Glomerular visceral epithelial cell (primary cell): ENCODE results near the gene SLC43A1.

Experiments used
- DNase-seq: peaks from one replicate; pipeline ENCODE4 v3.0.0-alpha.2; 2016; ENCODE audit errors: extremely low spot score

The SLC43A1 gene

DNA sequence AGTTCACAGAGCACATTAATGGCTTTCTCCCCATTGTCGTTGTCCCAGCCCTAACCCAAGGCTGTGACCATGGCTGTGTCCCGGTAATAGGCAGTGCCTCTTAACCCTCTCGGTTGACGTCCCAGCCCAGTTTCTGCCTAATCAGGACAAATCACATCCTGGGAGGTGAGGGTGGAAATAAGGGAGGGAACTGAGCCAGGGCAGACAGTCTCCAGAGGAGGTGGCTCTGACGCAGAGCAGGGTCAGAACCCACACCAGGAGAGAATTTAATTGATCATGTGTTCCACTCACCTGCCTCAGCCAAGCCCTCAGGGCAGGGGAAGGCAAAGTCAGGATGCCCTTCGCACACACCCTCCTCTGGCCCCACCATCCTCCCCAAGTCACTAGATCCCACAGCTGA lies 17.0 kb downstream of the SLC43A1 start:
- no peak for DNase-seq

DNA sequence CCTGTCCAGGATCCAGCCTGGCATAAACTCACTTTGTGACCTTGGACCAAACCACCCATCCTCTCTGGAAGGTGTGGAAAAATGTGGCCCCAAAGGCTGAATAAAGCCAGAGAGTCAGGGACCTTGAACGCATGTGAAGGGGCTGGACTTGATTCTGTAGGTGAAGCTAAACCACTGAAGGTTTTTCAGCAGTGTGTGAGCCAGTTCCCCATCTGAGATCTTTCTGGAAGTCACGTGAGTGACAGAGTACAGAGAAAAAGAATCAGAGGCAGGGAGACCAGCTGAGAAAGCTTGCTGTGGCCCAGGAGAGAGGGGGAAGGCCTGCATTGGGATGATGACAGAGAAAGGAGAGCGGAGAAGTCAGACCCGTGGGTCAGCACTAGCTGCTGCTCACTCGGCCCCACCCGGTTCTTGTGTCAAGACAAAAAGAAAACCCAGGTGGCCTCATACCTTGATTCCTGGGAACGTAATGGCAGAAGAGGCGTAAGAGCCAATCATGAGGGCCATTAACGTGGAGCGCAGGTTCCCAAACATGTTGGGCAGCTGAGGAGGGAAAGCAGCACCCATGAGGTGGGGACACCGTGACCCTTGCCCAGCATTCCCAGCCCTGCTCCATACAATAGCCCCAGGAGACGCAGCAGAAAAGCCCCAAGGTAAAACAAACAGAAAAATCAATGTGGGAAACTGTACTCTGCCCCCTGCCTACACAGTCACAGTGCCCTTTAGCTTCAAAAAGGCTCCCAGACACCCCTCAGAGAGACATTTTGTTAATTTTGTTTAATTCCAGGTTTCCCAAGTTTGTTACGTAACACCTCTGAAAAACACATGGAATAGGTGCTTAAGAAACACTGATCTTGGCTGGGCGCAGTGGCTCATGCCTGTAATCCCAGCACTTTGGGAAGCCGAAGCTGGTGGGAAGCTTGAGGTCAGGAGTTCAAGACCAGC lies 17.9 kb downstream of the SLC43A1 start:
- no peak for DNase-seq

DNA sequence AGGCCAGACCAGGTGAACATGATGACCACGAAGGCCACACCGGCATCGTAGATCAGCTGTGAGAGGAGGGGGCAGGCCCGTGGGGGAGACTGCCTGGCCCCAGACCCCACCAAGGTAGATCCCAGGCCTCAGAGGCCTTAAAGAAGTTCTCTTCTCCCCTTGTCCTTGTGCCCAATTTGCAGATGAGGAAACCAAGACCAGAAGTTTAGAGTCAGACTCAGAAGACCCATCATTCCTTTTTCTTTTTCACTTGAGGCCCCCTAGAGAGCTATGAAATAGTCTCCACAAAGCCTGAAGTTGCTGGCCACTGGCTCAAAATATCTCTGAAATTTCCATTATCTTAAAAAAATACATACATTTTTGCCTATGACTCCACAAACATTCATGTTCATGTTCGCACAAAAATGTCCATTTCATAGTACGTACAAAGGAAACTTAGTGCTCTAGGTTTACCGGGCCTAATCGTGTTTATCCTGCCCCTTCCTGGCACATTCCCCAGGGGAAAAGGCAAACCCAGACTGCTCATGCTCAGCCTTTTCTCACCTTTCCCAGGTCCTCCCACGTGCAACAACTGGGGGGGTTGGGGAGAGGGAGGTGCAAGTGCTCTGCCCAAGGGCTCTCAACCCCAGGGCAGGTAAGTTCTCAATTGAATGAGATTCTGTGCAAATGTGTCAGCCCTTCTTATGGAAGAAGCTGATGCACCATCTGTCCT lies 19.2 kb downstream of the SLC43A1 start:
- DNase-seq: no peak

DNA sequence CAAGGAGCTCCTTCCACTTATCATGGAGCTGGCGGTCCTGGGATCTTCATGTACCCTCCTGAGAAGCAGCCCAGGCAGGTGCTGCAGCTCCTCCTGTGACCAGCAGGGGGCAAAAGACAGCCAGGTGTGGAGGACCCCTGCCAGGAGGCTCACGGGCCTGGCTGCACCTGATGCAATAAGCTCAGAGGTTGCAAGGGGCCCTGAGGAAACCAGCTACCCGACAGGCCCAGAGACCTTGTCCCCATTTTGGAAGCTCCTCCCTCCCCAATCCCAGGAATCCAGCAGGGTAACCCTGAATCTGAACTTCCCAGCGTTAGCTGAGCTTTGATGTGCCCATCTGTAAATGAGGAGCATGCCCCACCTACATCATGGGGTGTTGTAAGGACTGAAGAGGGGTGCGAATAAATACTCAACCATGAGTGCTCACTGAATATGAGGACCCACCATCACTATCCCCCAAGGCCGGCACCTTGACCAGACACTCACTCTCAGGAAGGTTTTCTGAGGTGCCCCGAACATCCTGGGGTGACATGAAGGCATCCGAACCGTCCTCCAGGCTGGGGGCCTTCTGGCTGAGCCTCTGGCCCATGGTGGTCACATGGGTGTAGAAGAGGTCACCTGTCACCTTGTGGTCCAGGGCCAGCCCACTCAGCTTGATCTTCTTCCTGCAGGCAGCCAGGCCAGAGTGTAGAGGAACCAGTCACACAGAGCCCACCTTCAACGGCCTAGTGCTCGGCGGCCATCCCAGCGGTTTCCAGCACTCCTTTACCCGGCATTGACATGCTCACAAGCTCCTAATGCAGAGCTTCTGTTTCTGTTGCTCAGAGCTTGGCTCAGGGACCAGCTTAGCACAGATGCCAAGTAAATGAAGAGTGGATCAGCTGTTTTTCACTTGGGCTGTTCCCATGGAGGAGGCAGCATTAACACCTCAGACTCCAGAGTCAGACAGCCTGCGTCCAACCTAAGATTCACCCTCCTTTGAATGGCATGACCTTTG lies 21.7 kb downstream of the SLC43A1 start:
- DNase-seq: peak; percentile 40

DNA sequence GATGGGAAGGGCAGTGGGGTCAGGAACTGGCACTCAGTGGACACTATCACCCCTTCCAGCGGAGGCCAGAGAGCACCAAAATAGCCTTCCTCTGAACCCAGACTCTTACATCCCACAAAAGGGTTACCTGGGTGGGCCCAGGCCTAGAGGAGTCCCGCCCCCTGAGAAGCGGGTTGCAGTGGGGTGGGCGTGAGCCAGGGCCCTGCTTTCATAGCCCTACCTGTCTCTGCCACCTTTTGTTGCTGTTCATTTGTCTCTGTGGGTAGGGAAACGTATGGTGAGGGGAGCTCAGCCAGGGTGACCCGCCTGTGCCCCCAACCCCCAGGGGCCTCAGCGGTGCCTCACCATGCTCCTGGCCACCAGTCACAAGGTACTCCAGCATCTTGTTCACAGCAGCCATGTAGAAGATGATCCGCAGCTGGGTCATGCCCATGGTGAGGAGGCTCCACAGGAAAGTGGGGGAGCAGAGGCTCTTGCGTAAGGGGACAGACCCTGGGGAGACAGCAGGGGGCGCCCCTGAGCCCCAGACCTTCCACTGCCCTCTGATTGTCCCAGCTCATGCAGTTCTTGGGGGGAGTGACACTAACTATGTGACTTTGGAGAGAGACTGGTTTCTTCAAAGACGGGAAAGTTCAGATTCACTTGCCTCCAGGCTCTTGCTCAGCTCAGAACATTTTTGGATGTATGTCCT lies 24.0 kb downstream of the SLC43A1 start:
- DNase-seq: peak; percentile 20

DNA sequence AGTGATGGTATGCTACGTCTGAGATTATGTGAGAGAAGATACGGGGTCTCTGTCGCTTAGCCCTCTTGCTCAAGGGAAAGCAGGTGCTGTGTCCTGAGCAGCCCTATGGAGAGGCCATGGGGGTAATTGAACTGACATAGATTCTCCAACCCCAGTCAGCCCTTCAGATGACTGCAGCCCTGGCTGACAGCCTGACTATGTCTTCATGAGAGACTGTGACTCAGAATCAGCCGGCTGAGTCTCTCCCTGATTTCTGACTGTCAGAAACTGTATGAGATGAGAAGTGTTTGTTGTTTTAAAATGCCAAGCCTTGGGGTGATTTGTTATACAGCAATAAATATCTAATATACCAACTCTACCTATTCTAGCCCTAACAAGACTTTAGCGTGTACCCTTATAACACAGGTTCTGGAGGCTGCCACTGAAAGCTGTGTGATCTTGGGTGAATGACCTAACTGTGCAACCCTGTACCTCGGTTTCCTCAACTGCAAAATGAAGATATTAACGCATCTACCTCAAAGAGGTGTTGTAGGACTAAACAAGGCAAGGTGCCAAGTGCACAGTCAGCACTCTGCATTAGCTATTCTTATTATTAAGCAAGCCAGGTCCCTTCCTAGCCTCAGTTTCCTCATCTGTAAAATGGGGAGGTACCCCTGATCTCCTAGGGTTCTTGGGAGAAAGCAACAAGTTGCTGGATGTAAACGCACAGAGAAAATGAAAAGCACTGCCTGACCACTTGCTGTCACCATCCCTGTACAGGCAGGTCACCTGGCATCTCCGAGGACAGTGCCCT lies 24.9 kb downstream of the SLC43A1 start:
- no peak for DNase-seq

DNA sequence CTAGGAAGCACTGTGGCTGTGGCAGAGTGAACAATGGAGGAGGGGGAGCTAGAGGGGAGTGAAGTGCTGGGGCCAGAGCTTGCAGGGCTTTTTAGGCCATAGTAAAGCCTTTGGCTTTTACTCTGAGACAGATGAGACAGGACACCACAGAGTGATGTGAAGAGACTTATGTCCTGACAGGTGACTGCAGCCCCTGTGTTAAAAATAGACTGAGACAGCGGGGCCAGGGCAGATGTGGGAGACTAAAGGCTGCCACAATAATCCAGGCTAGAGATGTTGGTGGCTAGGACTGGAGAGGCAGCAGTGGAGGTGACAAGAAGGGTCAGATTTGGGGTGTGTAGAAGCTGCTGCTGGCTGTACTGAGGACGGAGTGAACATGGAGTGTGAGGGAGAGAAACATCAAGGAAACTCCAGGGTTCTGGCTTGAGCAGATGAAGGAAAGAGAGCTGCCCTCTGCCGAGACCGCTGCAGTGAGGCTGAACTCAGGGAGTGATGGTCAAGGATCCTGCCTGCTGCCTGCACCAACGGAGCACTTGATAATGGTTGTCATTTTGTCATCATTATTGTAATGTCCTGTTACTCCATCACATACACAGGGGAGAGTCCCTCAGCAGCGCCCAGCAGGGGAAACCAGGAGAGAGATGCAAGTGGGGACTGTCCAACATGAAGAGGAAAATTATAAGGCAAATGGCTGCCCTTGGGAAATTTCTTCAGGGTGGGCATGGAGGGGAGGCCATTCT lies 27.4 kb downstream of the SLC43A1 start:
- no peak for DNase-seq

DNA sequence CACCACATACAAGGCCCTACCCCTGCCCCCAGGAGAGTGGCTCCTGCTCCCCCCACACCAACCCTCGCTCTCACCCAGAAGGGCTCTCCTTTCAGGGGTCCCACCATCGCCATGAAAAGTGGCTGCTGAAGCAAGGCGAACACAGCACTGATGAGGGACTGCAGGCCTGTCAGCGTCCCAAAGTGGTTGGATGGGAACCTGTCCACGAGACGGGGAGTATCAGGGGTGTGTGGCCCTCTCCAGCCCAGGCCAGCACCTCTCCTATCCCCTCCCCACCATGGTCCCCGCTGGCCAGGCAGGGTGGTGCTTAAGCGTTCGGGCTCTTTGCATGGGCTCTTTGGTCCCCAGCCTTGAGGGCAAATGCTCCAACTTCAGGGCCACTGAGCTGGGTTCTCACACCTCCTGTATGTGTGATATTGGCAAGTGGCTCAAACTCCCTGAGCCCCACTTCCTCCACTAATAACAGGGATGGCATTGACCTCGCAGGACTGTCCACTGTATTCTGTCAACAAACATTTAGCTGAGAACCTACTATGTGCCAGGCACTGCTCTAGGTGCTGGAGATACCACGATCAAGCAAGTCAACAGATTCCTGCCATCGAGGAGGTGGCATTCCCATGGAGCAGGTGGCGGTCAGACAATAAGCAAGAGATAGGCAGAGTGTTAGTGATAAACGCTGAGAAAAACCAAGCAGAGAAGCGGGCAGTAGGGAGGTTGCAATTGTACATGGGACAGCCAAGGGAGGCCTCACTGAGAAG lies 28.3 kb downstream of the SLC43A1 start:
- no peak for DNase-seq

DNA sequence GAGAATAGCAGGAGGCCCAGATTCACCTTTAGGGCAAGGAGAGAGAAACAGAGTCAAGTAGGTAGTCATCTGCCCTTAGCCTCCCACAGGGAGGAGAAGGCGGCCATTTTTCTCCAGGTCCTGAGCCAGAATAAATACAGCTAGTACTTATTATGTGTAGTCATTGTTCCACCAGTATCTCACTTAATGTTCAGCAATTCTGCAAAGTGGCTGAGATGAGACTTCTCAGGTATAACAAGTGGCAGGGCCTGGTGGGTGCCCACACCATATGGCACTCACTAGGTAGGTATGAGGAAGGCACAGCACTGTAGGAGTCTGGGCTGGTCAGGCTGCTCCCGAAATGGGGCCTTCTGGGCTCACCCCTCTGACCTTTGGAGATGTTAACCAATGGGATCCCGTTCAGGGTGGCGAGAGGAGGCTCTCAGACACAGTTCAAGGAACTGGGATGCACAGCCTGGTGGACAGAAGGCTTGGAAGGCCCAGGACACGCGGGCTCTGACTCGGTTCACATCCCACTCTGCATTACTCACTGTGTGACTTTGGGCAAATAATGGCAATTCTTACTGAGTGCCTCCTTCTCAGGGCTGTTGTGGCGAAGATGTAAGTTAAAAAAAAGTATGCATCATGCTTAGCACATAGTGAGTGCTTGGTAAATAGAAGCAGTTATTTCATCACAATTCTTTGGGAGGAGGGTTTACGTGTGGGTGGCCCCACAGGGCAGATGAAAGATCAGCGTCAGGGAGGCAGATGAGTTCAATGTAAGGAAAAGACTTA lies 30.1 kb downstream of the SLC43A1 start:
- no peak for DNase-seq

DNA sequence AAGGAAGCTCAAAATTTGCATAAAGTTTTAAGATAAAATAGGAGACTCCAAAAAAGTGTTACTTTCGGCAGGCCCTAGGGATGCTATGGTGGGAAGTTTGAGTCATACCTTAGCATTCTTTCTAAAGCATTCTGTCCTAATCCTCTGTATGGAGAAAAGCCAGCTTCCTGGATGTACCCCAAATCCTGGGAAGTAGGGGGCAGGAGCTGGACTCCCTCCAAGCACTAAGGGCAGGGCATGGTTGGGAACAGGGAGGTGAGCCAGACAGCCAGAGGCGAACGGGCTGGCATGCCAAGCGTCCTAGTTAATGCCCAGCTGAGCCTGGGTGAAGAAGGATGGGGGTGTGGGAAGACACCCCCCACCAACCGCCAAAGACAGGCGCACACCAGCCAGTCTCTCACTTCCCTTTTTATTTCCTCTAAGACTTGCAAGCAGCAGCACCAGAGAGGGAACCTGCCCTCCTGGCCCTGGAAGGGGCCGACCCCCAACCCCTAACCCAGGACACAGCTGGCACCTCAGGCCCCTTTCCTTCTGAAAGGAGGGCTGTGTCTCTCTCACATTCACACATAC lies 31.3 kb downstream of the SLC43A1 start:
- no peak for DNase-seq

DNA sequence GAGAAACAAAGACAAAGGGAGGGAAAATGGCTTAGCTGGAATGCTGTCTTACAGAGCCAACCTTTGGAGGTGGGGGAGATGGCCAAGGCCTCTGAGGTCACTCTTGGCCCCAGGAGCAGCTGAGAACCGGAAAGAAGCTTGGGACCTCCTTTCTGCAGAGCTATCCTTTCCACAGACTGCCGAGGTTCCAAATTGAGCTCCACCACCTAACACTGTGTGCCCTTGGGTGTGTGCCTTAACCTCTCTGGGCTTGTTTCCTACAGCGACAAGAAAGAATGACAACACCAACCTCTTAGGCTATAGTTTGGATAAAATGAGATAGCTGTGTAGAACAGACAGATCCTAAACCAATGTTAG lies 32.0 kb downstream of the SLC43A1 start:
- no peak for DNase-seq

DNA sequence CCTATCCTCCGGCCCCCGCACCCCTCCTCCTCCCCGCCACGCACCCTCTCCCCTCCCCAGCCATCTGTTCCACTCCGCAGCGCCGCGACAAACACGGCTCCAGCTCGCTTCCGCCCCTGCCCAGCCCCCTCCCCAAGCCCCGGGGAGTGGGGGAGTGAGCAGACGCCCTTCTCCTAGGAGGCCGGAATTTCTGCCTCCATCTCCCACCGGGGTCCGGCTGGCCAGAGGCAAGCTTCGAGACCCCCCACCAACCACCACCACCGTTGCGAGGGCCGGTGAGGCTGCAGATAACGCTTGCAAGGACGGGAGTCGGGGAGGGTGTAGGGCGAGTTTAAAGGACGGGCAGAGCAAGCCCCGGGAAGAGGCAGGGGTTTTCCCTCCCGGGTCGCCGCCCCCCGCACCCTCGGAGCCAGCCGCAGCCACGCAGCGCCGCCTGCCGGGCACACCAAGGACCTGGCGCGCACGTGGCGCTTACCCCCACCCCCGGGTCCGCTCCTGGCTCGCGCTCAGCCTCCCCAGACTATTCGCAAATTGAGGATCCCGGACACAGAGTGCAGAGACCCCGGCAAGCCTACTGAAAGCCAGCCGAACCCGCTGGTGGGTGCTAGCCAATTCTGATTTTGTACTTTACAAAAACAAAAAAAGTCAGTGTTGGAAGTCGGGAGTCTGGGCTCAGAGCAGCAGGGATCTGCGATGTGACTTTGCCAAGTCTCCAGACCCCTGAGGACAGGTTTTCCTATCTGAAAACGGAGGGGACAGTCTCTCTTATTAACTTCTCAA lies 32.5 kb downstream of the SLC43A1 start:
- peak; percentile 31 for DNase-seq

DNA sequence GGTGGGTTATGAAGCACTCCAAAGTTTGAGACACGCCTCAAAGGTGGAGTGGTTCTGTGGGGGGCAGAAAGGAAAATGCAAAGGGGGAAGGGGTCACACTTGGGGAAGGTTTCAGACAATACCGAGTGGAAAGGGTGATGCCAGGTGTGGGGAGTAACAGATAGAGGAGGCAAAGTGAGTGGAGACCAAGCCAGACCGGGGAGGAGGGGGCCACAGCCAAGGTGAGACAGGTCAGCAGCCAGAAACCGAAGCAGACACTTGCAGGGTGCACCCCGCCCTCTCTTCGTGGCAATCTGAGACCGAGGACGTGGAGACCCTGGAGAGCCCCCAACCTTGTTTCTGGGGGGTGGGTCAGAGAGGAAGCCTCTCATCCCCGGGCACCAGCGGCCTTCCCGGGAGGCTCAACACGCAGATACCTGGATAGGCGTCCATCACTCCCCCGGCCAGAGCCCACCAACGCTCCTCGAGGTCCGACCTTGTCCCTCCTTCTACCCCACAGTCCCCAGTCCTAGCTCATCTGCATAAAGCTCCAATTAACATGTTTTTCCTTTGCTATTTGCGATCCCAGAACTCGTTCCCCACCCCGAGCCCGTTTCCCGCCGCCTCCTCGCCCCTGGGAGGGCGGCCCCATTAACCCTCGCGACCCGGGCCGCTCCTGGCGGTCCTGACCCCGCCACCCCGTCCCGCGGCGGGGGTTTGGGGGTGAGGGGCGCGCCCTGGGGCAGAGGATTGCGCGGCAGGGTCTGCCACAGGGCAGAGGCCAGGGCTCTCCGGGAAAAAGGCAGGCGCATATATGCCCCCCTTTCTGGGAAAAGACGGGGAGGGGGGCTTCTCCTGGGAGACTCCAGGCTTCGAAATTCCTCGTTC lies 33.4 kb downstream of the SLC43A1 start:
- no peak for DNase-seq

DNA sequence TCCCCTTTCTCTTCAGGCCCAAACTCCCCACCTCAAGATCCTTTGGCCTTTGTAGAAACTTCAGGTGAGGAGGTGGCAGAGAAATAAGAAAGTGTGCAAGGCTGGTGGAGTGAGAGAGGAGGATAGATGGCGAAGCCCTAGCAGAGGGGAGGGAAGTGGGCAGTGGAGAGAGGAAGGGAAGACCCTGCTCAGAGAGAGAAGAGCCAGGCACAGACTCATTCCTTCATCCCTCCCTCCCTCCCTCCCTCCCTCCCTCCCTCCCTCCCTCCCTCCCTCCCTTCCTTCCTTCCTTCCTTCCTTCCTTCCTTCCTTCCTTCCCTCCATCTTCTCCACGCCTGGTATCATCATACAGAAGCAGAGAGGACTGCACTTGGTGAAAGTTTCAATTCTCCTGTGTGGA lies 34.2 kb downstream of the SLC43A1 start:
- DNase-seq: no peak

DNA sequence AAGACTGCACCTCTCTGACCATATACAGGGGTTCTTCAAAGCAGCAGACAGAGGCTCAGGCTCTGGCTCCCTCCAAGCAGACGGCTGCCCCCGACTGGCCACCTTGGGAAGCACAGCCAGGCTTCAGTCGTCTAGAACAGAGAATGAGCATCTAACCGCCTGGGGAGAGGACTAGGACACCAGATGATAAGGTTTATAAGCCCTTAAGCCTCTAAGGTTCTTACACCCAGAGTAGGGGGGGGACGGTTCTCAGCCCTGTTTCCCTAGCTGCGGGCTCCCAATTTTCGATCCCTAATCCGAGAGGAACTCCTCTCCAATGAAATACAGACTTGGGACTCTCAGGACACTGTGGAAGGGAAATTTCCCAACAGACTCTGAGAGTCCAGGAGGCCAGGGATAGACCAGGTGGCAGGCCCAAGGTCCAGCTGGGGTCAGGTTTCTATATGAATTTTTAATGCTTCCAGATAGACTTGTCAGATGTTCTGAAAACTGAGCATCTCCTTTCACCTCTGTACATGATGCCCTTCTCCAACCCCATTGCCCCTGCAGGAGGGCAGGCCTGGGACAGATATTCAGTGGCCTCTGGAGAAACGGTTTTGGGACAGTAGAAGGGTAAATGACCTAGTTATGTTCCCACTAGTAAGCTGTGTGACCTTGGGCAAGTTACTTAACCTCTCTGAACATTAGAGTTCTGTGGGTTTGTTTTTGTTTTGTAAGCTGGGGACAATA lies 34.9 kb downstream of the SLC43A1 start:
- peak; percentile 41 for DNase-seq
